Mucosa of stomach (tissue), 1 donor: ENCODE measurements around the gene ZNF681.
"Not testable (repeated sequence)": the region's sequence is repeated elsewhere in the genome, so short reads cannot be mapped to it uniquely, and the experiment has no call there.

Experiments
- H3K27me3 ChIP-seq: one replicate; pipeline ENCODE4 v1.7.0; 2013; ENCODE audit warnings: mild to moderate bottlenecking, low read length; ENCODE audit not compliant: control insufficient read depth, insufficient read depth
- H3K36me3 ChIP-seq: one replicate; pipeline ENCODE4 v1.7.0; 2013; ENCODE audit warnings: low read length; ENCODE audit not compliant: control insufficient read depth, insufficient read depth
- H3K4me1 ChIP-seq: one replicate; pipeline ENCODE4 v1.7.0; 2013; ENCODE audit warnings: mild to moderate bottlenecking, low read length; ENCODE audit not compliant: control insufficient read depth, insufficient read depth
- H3K4me3 ChIP-seq: one replicate; pipeline ENCODE4 v1.7.0; 2013; ENCODE audit warnings: low read length
- H3K9ac ChIP-seq: one replicate; pipeline ENCODE4 v1.7.0; 2013; ENCODE audit warnings: mild to moderate bottlenecking, low read length, moderate library complexity
- H3K9me3 ChIP-seq: one replicate; pipeline ENCODE4 v1.7.0; 2013; ENCODE audit warnings: mild to moderate bottlenecking, low read length, moderate library complexity; ENCODE audit not compliant: control insufficient read depth
- donor health status: Pancreatic carcinoma.

The ZNF681 gene

DNA sequence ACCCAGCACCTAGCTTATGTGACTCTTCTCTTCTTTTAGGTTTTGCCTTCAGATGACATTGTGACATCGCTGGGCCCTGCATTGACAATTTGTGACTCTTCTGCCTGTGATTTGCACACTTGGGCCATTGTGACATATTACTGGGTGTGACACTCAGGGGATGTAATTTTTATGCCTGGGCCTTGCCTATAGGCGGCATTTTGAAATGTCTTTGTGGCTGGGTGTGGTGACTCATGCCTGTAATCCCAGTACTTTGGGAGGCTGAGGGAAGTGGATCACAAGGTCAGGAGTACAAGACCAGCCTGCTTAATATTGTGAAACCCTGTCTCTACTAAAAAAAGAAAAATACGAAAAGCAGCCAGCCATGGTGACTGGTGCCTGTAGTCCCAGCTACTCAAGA lies 28.4 kb upstream of the ZNF681 start:
- Histone ChIP-seq H3K4me1 (no peaks in the 10 kb centered on the region), H3K9me3 (no peaks in the 10 kb centered on the region), H3K36me3 (no peaks in the 10 kb centered on the region), H3K4me3 (no peak overlapping the region), H3K27me3 (no peaks in the 10 kb centered on the region), H3K9ac (no peak overlapping the region)

DNA sequence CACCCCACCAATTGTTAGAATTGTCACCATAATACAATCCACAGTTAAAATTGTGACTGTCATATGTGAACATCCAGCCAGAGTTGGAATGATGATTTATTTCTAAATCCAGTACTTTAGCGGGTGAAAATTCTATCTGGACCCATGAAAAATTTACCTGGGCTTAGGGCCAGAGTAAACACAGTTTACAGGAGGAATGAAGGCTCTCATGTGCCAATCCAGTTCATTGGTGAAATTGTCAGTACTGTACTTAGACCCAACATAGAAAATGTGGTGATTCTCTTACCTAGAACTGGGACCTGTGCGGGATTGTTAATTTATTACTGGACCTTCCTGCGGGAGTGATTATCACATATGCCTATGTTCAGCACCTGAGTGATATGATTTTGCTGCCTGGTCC lies 27.3 kb upstream of the ZNF681 start:
- Histone ChIP-seq H3K27me3 (no peaks in the 10 kb centered on the region), H3K9me3 (no peaks in the 10 kb centered on the region), H3K9ac (no peak overlapping the region), H3K36me3 (no peaks in the 10 kb centered on the region), H3K4me3 (no peak overlapping the region), H3K4me1 (no peaks in the 10 kb centered on the region)

DNA sequence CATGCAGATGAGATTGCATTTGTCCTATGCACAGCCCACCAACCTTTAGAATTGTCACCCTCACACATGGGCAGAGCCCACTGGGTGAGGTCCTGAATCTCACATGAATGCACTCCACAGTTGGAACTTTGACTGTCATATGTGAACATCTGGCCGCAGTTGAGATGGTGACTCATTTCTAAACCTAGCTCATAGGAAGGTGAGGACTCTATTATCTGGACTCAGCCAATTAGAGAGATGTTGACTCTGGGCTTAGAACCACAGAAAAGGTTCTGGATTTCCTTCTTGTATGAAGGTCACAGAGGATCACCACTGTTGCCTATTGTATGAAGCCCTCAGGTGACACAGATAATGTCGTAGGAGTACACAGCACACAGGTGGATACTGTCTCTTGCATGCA lies 25.6 kb upstream of the ZNF681 start:
- H3K4me1 ChIP-seq, result no peaks in the 10 kb centered on the region
- no peaks in the 10 kb centered on the region for H3K9me3 ChIP-seq

DNA sequence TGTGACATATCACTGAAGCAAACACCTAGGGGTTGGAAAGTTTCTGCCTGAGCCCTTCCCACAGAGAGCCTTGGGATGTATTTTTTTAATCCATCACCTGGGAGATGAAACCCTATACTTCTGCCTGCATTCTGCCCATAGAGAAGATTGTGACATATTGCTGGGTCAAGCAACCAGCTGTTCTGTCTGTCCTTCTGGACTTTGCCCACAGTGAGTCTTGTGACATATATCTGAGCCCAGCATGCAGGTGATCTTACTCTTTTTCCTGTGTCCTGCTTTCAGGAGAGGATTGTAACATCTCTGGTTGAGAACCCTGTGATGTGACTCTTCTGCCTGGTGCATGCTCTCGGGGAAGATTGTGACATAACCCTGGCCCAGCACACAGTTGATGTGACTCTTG lies 24.9 kb upstream of the ZNF681 start:
- Histone ChIP-seq H3K4me1 (no peaks in the 10 kb centered on the region), H3K36me3 (no peaks in the 10 kb centered on the region), H3K4me3 (no peak overlapping the region), H3K27me3 (no peaks in the 10 kb centered on the region), H3K9ac (no peak overlapping the region), H3K9me3 (no peaks in the 10 kb centered on the region)

More for the DNA sequence above, 25.6 kb upstream of the ZNF681 start:
- Histone ChIP-seq H3K4me3 (no peak overlapping the region), H3K36me3 (no peaks in the 10 kb centered on the region), H3K9ac (no peak overlapping the region), H3K27me3 (no peaks in the 10 kb centered on the region)

DNA sequence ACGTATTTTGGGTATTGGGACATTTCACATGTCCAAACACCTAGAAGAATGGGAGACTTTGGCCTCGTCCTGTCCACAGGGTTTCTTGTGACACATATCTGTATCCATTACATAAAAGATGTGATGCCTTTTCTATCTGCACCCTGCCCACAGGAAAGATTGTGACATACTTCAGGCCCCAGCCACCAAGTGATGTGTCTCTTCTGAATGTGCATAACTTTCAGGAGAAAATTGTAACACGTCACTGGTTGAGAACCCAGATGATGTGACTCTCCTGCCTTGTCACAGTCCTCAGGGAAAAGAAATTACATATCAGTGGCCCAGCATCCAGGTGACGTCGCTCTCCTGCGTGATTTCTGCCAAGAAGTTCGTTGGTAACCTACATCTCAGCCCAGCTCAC lies 21.0 kb upstream of the ZNF681 start:
- no peaks in the 10 kb centered on the region for H3K27me3 ChIP-seq
- no peak overlapping the region for H3K4me3 ChIP-seq
- no peaks in the 10 kb centered on the region for H3K36me3 ChIP-seq
- no peaks in the 10 kb centered on the region for H3K4me1 ChIP-seq
- no peaks in the 10 kb centered on the region for H3K9me3 ChIP-seq
- no peak overlapping the region for H3K9ac ChIP-seq

DNA sequence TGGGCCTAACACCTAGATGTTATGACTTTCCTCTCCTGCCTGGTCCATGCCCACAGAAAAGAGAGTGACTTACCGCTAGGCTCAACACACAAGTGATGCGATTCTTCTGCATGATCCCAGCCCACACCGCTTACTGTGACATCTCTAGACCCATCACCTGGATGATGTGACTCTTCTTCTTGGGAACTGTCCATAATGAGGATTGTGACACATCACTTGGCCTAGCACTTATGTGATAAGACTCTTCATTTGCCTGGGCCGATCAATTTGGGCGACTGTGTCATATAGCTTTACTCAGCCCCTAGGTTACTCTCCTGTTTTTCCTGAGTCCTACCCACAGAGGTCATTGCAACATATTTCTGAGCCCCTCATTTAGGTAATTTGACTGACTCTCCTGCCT lies 19.9 kb upstream of the ZNF681 start:
- Histone ChIP-seq H3K4me1 (no peaks in the 10 kb centered on the region), H3K9me3 (no peaks in the 10 kb centered on the region), H3K27me3 (no peaks in the 10 kb centered on the region), H3K36me3 (no peaks in the 10 kb centered on the region), H3K9ac (no peak overlapping the region), H3K4me3 (no peak overlapping the region)

DNA sequence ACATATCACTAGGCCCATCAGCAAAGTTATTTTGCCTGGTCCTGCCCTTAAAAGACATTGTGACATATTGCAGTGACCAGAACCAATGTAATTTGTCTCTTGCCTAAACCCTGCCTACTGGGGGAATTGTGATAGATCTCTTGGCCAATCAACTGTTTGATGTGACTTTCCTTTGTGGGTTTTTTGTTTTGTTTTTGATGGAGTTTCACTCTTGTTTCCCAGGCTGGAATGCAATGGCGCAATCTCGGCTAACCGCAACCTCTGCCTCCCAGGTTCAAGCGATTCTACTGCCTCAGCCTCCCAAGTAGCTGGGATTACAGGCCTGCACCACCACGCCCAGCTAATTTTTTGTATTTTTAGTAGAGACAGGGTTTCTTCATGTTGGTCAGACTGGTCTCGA lies 19.3 kb upstream of the ZNF681 start:
- H3K36me3 ChIP-seq, H3K4me3 ChIP-seq, H3K9ac ChIP-seq, H3K27me3 ChIP-seq, H3K9me3 ChIP-seq, H3K4me1 ChIP-seq: not testable (repeated sequence)

DNA sequence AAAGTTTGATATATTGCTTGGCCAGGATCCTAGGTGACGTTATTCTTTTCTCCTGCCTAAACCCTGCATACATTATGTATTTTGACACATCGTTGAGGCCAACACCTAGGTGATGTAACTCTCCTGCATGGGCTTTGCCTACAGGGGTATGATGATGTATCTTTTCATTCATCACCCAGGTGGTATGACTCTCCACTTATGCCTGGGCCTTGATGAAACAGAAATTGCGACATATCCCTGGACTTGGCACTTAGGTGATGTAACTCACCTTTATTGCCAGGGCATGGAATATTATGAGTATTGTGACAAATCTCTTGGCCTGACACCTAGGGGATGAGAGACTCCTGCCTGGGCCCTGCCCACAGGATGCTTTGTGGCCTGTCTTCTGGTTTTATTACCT lies 18.5 kb upstream of the ZNF681 start:
- no peaks in the 10 kb centered on the region for H3K9me3 ChIP-seq
- no peaks in the 10 kb centered on the region for H3K27me3 ChIP-seq
- H3K4me1 ChIP-seq, result no peaks in the 10 kb centered on the region
- no peak overlapping the region for H3K9ac ChIP-seq
- no peaks in the 10 kb centered on the region for H3K36me3 ChIP-seq
- no peak overlapping the region for H3K4me3 ChIP-seq

DNA sequence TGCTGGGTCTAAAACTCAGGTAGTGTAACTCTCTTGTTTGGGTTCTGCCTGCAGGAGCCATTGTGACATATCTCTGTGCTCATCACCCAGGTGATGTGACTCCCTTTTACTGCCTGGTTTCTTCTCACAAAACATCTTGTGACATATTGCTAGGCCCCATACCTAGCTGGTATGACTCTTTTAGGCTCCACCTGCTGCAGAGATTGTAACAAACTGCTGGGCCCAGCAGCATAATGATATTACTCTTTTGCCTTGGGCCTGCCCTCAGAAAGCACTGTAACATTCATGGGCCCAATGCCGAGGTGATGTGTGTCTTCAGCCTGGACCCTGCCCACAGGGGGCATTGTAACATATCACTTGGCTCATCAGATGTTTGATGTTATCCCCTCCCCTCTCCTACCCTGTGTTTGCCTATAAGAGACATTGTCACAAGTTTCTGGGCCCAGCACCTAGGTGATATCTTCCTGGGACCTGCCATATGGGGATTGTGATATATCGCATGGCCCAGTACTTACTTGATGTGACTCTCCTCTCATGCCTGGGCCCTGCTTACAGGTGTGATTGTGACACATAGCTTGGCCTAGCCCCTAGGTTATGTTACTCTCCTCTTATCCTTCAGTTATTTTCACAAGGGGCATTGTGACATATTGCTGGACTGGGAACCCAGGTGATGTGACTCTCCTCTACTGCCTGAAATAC lies 18.0 kb upstream of the ZNF681 start:
- no peaks in the 10 kb centered on the region for H3K9me3 ChIP-seq
- no peaks in the 10 kb centered on the region for H3K4me1 ChIP-seq
- no peaks in the 10 kb centered on the region for H3K36me3 ChIP-seq
- no peak overlapping the region for H3K9ac ChIP-seq
- H3K27me3 ChIP-seq, result no peaks in the 10 kb centered on the region
- H3K4me3 ChIP-seq, result no peak overlapping the region

DNA sequence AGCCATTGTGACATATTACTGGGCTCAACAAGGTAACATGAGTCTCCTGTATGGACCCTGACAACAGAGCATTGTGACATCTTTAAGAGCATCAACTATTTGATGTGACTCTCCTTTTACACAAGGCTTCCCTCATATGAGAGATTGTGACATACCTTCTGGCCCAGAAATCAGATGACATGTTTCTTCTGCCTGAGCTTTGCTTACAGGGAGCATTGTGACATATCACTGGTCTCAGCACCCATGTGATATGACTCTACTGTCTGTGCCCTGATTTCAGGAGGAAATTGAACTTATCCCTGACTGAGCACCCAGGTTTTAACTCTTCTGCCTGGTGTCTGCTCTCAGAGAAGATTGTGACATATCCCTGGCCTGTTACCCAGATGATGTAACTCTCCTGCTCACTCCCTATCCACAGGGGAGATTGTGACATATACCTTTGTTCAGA lies 15.9 kb upstream of the ZNF681 start:
- Histone ChIP-seq H3K4me3 (no peak overlapping the region), H3K9ac (no peak overlapping the region), H3K4me1 (no peaks in the 10 kb centered on the region), H3K9me3 (no peaks in the 10 kb centered on the region), H3K27me3 (no peaks in the 10 kb centered on the region), H3K36me3 (no peaks in the 10 kb centered on the region)

DNA sequence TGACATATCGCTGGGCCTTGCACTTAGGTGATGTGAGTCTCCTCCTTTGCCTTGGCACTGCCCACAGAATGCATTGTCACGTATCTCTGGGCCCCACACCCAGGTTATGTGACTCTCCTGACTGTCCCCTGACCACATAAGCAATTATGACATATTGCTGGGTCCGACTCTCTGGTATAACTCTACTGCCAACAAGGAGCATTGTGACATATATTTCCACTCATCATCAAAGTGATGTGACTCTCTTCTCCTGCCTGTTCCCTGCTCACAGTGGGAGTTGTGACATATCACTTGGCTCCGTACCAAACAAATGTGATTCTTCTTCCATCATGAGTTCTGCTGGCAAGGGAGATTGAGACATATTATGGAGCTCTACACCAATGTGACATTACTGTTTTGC lies 15.4 kb upstream of the ZNF681 start:
- no peaks in the 10 kb centered on the region for H3K27me3 ChIP-seq

DNA sequence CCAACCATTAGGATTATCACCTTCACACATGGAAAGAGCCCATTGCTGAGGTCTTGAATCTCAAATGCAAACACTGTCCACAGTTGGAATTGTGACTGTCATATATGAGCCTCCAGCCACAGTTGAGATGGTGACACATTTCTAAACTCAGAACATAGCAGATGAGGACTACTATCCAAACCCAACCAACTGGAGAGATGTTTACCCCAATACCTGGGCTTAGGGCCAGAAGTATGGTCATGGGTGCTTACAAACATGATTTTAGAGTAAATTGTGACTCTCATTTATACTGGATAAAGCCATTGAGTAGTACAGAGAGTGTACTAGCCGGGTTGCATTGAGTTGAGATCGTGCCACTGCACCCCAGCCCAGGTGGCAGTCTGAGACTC lies 14.0 kb upstream of the ZNF681 start:
- Histone ChIP-seq H3K27me3 (no peaks in the 10 kb centered on the region), H3K9ac (no peak overlapping the region)

More for the DNA sequence above, 15.4 kb upstream of the ZNF681 start:
- H3K9me3 ChIP-seq, result no peaks in the 10 kb centered on the region
- H3K36me3 ChIP-seq, result no peaks in the 10 kb centered on the region
- H3K9ac ChIP-seq, result no peak overlapping the region
- no peak overlapping the region for H3K4me3 ChIP-seq
- no peaks in the 10 kb centered on the region for H3K4me1 ChIP-seq

More for the DNA sequence above, 14.0 kb upstream of the ZNF681 start:
- no peaks in the 10 kb centered on the region for H3K36me3 ChIP-seq
- H3K9me3 ChIP-seq, result no peaks in the 10 kb centered on the region
- H3K4me1 ChIP-seq, result no peaks in the 10 kb centered on the region
- no peak overlapping the region for H3K4me3 ChIP-seq
